Measurements from ENCODE around the gene ECHDC3.

The ECHDC3 gene

DNA sequence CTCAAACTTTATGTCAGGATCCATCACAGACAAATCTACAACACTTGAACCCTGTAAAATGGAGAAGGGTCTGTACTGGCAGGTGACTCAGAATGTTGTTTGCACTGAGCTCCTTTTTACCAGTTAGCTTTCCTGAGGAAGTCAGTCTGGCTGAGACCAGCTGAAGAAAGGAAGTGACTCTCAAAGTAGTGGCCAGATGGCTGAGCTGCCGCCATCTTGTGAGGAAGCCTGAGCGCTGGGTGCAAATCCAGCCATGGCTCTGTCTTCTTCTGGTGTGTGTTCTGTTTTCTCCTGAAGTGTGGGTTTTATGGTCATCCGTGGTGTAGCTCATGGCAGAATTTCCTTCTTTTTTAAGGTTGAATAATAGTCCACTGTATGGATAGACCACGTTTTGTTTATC is 25.5 kb upstream of the ECHDC3 start:
- H3K4me3 ChIP-seq (ENCODE audit: low read depth, low read length) = no peak overlapping the region
- TF ChIP-seq CTCF (IDR thresholded peaks at IDR 0.05; ENCODE audit: borderline replicate concordance, insufficient read depth, low read depth, low read length) = no peak

DNA sequence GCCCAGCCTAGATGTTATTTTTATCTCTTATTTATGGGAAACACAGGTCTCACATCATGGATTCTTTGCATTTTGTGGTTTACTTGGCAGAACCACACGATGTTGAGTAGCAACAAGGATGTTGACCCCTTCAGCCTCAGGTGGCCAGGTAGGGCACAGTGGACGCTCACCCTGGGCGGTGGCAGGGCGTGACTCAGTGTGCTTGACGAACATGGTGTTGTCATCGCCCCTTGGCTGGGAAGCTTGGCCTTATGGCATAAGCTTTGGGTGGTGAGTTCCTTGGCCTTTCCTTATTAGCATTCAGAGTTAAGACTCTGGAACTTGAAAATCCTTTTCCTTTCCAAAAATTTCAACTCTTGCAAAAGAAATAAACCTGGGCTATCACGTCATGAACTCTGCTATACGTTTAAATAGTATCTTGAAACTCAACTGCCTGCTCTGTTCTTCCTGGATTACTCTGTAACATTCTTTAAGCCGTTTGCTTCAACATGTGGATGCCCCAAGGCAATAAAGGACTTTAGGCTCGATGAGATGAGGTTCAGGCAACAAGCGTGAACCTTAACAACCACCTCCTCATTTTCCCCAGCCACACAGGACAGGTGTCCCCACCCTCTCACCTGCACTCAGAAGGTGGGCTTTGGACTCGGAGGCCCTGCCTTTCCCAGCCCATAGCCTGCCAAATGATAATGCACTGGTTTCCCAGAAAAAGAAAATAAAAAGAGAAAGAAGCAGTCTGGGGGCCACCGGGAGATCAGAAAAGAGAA is 22.5 kb upstream of the ECHDC3 start:
- no peak for TF ChIP-seq CTCF (IDR thresholded peaks at IDR 0.05; ENCODE audit: borderline replicate concordance, insufficient read depth, low read depth, low read length)
- no peak overlapping the region for H3K4me3 ChIP-seq (ENCODE audit: low read depth, low read length)

DNA sequence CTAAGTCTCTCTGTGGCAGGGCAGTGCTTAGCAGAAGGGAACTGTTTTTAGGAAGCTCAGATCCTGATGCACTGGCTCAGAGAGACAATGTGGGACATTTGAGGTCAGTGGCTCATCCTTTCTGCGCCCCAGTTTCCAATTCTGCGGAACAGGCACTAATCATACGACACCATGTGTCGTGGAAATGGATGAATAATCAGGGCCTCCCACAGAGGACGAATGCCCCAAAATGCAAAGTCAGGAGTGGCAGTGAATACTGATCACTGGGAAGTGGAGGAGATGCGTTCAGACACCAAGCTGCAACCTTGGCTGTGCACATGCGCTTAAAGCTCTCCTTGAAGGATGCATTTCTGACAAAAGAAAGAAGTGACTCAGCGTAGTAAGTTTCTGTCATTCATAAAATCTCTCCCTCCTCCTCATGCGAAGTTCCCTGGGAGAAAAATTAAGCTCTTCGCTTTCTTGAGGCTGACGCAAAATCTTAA is 21.9 kb upstream of the ECHDC3 start:
- no peak for TF ChIP-seq CTCF (IDR thresholded peaks at IDR 0.05; ENCODE audit: borderline replicate concordance, insufficient read depth, low read depth, low read length)
- H3K4me3 ChIP-seq (ENCODE audit: low read depth, low read length) = no peak overlapping the region

GRCh38 chr10:11721806-11722205 is 20.4 kb upstream of the ECHDC3 start:
- no peak overlapping the region for H3K4me3 ChIP-seq (ENCODE audit: low read depth, low read length)
- no peak for TF ChIP-seq CTCF (IDR thresholded peaks at IDR 0.05; ENCODE audit: borderline replicate concordance, insufficient read depth, low read depth, low read length)

GRCh38 chr10:11723359-11723758 is 18.8 kb upstream of the ECHDC3 start:
- TF ChIP-seq CTCF (IDR thresholded peaks at IDR 0.05; ENCODE audit: borderline replicate concordance, insufficient read depth, low read depth, low read length) = no peak
- no peak overlapping the region for H3K4me3 ChIP-seq (ENCODE audit: low read depth, low read length)

- TF ChIP-seq CTCF (IDR thresholded peaks at IDR 0.05; ENCODE audit: borderline replicate concordance, insufficient read depth, low read depth, low read length) = peak; percentile 74
- no peak overlapping the region for H3K4me3 ChIP-seq (ENCODE audit: low read depth, low read length)
Observed at GRCh38 chr10:11724938-11725776, 17.0 kb upstream of the ECHDC3 start.

All from GM12875 (cell line).